ENCODE results near the gene BNC2.

DNA sequence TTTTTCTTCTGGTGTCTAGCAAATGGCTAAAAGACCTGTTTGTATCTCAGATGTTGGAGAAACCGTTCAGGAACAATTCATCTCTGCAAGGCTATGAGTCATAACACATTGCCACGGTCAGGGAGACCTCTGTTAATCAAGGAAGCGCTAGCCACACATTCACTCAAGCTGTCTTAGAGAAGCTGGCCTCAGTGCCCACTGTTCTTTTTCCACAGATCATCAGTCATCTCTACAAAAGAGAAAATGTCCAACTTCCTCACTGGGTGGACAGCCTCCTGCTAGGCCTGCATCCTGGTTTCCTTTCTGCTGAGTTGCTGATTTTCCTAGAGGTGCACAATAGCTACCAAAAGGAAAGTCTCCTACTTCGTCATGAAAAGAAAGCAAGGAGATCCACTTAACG lies 360.5 kb downstream of the BNC2 start:
- TF ChIP-seq GATA2 (IDR thresholded peaks at IDR 0.05; ENCODE audit: low read depth, low read length) = no peak
- TF ChIP-seq GATA3 (IDR thresholded peaks at IDR 0.05; ENCODE audit: low read depth, low read length) = no peak
